Esophagus (tissue), 2 donors: ENCODE data around the gene PCED1B. TPM values are rescaled to one million over a fixed set of nuclear protein-coding genes. Genes with fewer than 3 reads are reported as not detected.

Experiments
- H3K27ac ChIP-seq, 2 donors: one replicate each; pipeline ENCODE4 v1.5.1; 2013; ENCODE audit warnings: low read depth in 2 of 2, mild to moderate bottlenecking in 2 of 2, inconsistent platforms in 1 of 2, low read length in 1 of 2, moderate library complexity in 1 of 2
- H3K27me3 ChIP-seq, 2 donors: one replicate each; pipeline ENCODE4 v1.6.1; 2013; ENCODE audit warnings: low read length in 2 of 2, control low read depth in 1 of 2, mild to moderate bottlenecking in 1 of 2; ENCODE audit not compliant: insufficient read depth in 2 of 2, control insufficient read depth in 1 of 2
- H3K36me3 ChIP-seq, 2 donors: one replicate each; pipeline ENCODE4 v1.6.1; 2013; ENCODE audit warnings: low read length in 1 of 2; ENCODE audit not compliant: control insufficient read depth in 2 of 2, insufficient read depth in 2 of 2
- H3K4me1 ChIP-seq, 2 donors: one replicate each; pipeline ENCODE4 v1.6.1; 2013; ENCODE audit warnings: low read length in 1 of 2; ENCODE audit not compliant: control insufficient read depth in 2 of 2, insufficient read depth in 2 of 2
- H3K4me3 ChIP-seq, 2 donors: one replicate each; pipeline ENCODE4 v1.5.1; 2013; ENCODE audit warnings: low read length in 2 of 2, mild to moderate bottlenecking in 2 of 2, low read depth in 1 of 2, moderate library complexity in 1 of 2
- H3K9me3 ChIP-seq, 2 donors: one replicate each; pipeline ENCODE4 v1.6.1; 2013; ENCODE audit warnings: mild to moderate bottlenecking in 2 of 2, low read depth in 1 of 2, low read length in 1 of 2, moderate library complexity in 1 of 2; ENCODE audit not compliant: control insufficient read depth in 2 of 2, insufficient read depth in 1 of 2
- WGBS, 2 donors: extraction: QIAGEN DNeasy Blood & Tissue Kit; methylation state at CpG; one replicate each; pipeline ENCODE4 v1.1.7; 2013; 5-methylcytosine and 5-hydroxymethylcytosine counted together
- polyA plus RNA-seq, 2 donors: library from polyadenylated mRNA; stranded (reverse); fragments of 200-250 nt; gene quantifications; one replicate each; pipeline ENCODE4 v1.2.3, GENCODE V29; 2013
- donor health status: healthy with polysubstance abuse.
- donor health status: Bipolar disorder and iron deficiency.

PCED1B gene
- polyA plus RNA-seq = 1 to 10 TPM; 1.2 to 1.6 TPM

DNA sequence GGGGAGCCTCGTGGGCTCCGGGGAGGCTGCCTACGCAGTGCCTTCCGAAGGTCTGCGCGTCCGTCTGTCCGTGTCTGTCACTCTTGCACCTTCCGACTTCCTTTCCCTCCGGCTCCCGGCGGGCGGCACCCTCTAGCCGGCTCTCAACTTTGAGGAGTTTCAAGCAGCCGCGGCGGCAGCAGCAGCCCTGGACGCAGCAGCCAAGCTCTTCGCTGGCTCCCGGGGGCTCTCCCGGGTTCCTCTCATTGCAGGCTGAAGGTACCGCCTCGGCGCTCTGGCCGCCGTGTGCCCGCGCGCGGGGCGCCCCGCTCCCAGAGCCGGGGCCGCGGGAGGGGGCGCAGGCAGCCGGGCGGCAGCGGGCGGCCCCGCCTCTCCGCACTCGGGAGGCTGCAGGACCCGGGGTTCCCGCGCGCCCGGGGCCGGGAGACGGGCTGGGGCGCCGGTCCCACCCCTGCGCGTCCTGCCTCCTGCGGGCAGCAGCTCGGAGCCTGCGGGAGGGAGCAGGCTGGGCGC is at the start of gene PCED1B, which contains the start of gene AMIGO2:
Gene PCED1B (plus strand): TSS at position 154 of the 513 bp plus-strand sequence. CDS start 155,443 bp downstream, outside the sequence.
Gene AMIGO2 (minus strand): TSS at position 492 of the 513 bp plus-strand sequence. CDS start 957 bp downstream, outside the sequence.
- peaks cover 0 to 3% of the 10 kb centered on the region in 2 donors for H3K4me1 ChIP-seq

DNA sequence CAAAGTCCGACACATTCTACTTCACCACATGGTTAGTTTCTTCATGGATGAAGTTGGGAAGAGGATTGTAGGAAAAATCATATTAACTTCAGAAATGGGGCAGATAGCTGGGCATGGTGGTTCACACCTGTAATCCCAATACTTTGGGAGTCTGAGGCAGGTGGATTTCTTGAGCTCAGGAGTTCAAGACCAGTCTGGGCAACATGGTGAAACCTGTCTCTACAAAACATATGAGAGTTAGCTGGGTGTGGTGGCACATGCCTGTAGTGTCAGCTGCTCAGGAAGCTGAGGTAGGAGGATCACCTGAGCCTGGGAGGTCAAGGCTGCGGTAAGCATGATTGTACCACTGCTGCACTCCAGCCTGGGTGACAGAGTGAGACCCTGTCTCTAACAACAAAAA is 49.5 kb upstream of the PCED1B start:
- no peaks in the 10 kb centered on the region for H3K4me1 ChIP-seq
- H3K4me3 ChIP-seq = no peak overlapping the region
- no peak overlapping the region for H3K27ac ChIP-seq
- 94 to 96% methylated on average over 2 of the region's 2 CpGs for WGBS, 2 donors
- H3K9me3 ChIP-seq = no peaks in the 10 kb centered on the region
- H3K27me3 ChIP-seq = no peaks in the 10 kb centered on the region
- no peaks in the 10 kb centered on the region for H3K36me3 ChIP-seq

More for the DNA sequence above, at the start of gene PCED1B, which contains the start of gene AMIGO2:
- Histone ChIP-seq H3K27ac (peak within 1 kb of the TSS; percentile 60 to 81), H3K9me3 (no peaks in the 10 kb centered on the region), H3K36me3 (no peaks in the 10 kb centered on the region), H3K27me3 (no peaks in the 10 kb centered on the region), H3K4me3 (peak within 1 kb of the TSS; percentile 71 to 76)
- WGBS, 2 donors = 0% methylated on average over 50 to 58 of the region's 58 CpGs

GRCh38 chr12:47032644-47033043 is 46.8 kb upstream of the PCED1B start:
- WGBS, 2 donors = 0 to 10% methylated on average over 1 of the region's 1 CpG

GRCh38 chr12:47033081-47033480 is 46.3 kb upstream of the PCED1B start:
- no peak overlapping the region for H3K4me3 ChIP-seq
- no peaks in the 10 kb centered on the region for H3K36me3 ChIP-seq
- no peaks in the 10 kb centered on the region for H3K27me3 ChIP-seq
- no peak overlapping the region for H3K27ac ChIP-seq
- H3K4me1 ChIP-seq = no peaks in the 10 kb centered on the region
- H3K9me3 ChIP-seq = no peaks in the 10 kb centered on the region
- WGBS, 2 donors = 54 to 57% methylated on average over 5 of the region's 5 CpGs

More at GRCh38 chr12:47032644-47033043, 46.8 kb upstream of the PCED1B start:
- H3K9me3 ChIP-seq = no peaks in the 10 kb centered on the region
- H3K4me1 ChIP-seq = no peaks in the 10 kb centered on the region
- H3K27ac ChIP-seq = no peak overlapping the region
- no peaks in the 10 kb centered on the region for H3K36me3 ChIP-seq
- no peak overlapping the region for H3K4me3 ChIP-seq
- no peaks in the 10 kb centered on the region for H3K27me3 ChIP-seq

- H3K4me1 ChIP-seq = no peaks in the 10 kb centered on the region
- no peaks in the 10 kb centered on the region for H3K27me3 ChIP-seq
- no peaks in the 10 kb centered on the region for H3K36me3 ChIP-seq
- H3K9me3 ChIP-seq = no peaks in the 10 kb centered on the region
- no peak overlapping the region for H3K27ac ChIP-seq
- H3K4me3 ChIP-seq = no peak overlapping the region
- 81 to 85% methylated on average over 5 of the region's 5 CpGs for WGBS, 2 donors
Measured at GRCh38 chr12:47033789-47034555, 45.4 kb upstream of the PCED1B start.

- Histone ChIP-seq H3K4me1 (no peaks in the 10 kb centered on the region), H3K36me3 (no peaks in the 10 kb centered on the region), H3K4me3 (no peak overlapping the region), H3K9me3 (no peaks in the 10 kb centered on the region), H3K27me3 (no peaks in the 10 kb centered on the region), H3K27ac (no peak overlapping the region)
- WGBS, 2 donors = 76 to 82% methylated on average over 2 of the region's 2 CpGs
Measured at GRCh38 chr12:47034661-47035060, 44.8 kb upstream of the PCED1B start.

GRCh38 chr12:47035484-47035883 is 43.9 kb upstream of the PCED1B start:
- no peak overlapping the region for H3K4me3 ChIP-seq
- no peaks in the 10 kb centered on the region for H3K36me3 ChIP-seq
- H3K4me1 ChIP-seq = no peaks in the 10 kb centered on the region
- H3K27me3 ChIP-seq = no peaks in the 10 kb centered on the region
- H3K27ac ChIP-seq = no peak overlapping the region
- no peaks in the 10 kb centered on the region for H3K9me3 ChIP-seq
- WGBS, 2 donors = 77 to 90% methylated on average over 3 of the region's 3 CpGs

DNA sequence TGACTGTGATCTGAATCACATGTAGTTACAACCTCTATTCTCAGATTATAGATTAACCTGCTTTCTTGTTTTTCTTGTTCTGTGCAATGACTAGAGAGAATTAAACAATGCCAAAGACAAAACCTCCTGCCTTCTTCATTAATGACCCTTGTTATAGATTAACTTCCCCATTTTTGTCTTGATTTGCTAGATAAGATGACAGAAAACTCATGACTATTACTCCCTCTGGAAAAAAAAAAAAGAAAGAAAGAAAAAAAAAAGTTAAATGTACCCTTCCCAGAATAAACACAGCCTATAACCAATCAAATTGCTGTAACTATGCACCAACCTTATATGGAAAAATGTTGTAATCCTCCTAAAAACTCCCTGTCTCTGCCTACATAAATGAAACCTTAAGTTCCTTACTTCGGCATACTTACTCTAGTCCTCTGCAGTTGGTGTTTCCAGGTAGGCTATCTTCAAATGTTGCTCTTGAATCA is 41.1 kb upstream of the PCED1B start:
- Histone ChIP-seq H3K9me3 (no peaks in the 10 kb centered on the region), H3K36me3 (no peaks in the 10 kb centered on the region), H3K4me3 (no peak overlapping the region), H3K4me1 (no peaks in the 10 kb centered on the region), H3K27me3 (no peaks in the 10 kb centered on the region), H3K27ac (no peak overlapping the region)
- WGBS, 2 donors = 70 to 86% methylated on average over 1 of the region's 1 CpG

DNA sequence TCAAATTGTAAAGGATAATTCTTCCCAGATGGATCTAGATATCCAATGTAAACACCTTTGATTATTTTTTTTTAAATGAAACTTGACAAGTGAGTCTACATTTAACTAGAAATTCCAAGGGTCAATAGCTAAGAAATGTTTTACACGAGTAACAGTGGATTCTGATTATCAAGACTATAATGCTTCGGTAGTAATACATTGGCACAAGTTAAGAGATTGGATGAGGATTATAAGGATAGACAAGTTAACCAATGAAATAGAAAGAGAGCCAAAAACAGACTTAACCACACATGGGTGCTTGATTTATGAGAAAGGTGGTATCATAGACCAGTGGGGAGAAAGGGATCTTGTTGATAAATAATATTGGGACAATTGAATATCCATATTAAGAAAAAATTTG is 40.3 kb upstream of the PCED1B start:
- whole genome bisulfite sequencing, 2 donors = 71 to 80% methylated on average over 2 of the region's 2 CpGs
- Histone ChIP-seq H3K27me3 (no peaks in the 10 kb centered on the region), H3K27ac (no peak overlapping the region), H3K4me3 (no peak overlapping the region), H3K4me1 (no peaks in the 10 kb centered on the region), H3K9me3 (no peaks in the 10 kb centered on the region), H3K36me3 (no peaks in the 10 kb centered on the region)
